Stimulated activated naive CD4-positive, alpha-beta T cell treated with Interleukin-2 at 50 U/mL for 16 hours (primary cell): ENCODE measurements around the gene CRACR2B.

ENCODE experiments used
- DNase-seq: peaks from one replicate; lab custom pipeline; 2025; lab: John Stamatoyannopoulos, UW

CRACR2B gene

DNA sequence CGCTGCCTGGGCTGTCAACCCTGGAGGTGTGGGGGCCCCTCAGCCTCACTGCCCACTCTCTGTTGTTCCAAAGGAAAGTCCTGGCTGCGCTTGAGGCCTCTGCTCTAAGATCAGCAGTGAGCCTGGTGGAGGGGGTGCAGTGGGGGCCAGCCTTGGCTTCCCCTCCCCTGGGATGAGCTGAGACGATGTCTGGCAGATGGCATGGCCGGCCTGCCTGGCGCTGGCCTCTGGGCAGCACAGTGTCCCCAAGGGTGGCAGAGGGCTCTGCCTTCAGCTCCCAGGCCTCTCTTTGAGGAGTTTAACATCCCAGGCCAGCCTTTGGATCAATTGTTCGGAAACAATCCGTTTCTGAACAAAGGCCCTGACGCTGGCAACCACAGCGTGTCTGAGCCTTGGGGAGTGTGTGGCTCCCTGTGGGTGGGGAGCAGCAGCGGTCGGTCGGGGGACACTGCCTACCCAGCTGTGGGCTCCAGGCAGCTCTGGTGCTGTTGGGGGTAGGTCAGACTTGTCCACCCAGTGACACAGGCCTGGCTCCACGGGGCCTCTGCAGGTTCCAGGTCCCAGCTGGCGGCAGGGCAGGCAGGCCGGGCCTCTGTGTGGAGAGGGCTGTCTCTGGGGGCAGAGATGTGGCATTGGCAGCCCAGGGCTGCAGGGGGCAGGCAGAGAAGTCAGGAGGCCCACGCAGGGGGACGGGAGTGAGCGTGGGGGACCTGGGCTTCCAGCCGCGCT lies 27.0 kb downstream of the CRACR2B start:
- no peak for DNase-seq

DNA sequence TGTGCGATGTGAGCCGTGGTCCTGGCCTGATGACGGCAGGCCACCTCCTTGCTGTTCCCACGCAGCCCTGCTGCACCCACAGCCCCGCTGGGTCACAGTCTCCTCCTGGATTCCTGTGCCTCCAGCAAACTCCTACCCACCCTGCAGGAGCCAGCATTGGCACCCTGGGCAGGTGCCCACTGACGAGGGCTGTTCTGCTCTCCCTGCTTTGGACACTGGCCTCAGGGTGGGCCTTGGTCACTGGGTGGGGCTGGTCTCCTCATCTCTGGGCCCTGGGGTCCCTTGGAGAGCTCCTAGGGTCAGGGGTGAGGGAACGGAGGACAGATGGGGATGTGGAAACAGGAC lies 27.6 kb downstream of the CRACR2B start:
- no peak for DNase-seq

- no peak for DNase-seq
Observed at GRCh38 chr11:855796-856195, 28.1 kb downstream of the CRACR2B start.

GRCh38 chr11:856397-856796 lies 28.7 kb downstream of the CRACR2B start:
- no peak for DNase-seq

GRCh38 chr11:858053-858761 lies 30.5 kb downstream of the CRACR2B start:
- no peak for DNase-seq

DNA sequence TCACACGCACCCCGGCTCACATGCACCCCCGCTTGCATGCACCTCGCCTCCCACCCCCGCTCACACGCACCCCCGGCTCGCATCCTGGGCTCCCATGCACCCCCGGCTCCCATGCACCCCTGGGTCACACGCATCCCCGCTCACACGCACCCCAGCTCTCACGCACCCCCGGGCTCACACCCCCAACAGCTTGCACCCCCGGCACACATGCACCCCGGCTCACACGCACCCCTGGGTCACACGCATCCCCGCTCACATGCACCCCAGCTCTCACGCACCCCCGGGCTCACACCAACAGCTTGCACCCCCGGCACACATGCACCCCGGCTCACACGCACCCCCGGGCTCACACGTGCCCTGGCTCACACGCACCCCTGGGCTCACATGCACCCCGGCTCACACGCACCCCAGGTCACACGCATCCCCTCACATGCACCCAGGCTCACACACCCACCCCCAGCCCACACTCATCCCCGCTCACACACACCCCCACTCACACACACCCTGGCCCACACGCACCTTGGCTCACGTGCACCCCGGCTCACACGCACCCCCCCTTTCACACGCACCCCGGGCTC lies 31.1 kb downstream of the CRACR2B start:
- no peak for DNase-seq

DNA sequence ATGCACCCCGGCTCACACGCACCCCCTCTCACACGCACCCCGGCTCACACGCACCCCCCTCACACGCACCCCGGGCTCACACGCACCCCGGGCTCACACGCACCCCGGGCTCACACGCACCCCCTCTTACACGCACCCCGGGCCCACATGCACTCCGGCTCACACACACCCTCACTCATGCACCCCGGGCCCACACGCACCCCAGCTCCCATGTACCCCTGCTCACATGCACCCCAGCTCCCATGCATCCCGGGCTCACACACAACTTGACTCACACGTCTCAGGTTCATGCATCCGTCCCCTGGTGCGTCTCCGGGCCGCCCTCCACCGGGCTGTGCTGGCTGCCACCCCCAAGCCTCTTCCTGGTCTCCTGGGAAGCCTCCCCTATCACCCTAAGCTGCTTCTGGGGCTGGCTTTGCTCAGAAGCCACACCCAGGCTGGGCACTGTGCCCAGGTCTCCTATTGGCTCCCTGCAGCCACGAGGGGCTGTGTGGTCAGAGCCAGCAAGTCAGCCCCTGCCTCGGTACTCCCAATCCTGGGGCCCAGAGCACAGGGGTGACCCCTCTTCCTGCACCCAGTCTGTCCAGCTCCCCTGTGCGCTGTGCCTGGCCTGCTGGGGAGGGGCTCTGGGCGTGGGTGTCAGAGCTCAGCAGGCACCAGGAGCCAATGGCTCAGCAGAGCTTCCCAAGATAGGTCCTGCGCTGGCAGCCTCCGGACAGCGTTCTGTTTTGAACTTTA lies 31.8 kb downstream of the CRACR2B start:
- no peak for DNase-seq

GRCh38 chr11:860234-861104 lies 32.8 kb downstream of the CRACR2B start:
- no peak for DNase-seq

DNA sequence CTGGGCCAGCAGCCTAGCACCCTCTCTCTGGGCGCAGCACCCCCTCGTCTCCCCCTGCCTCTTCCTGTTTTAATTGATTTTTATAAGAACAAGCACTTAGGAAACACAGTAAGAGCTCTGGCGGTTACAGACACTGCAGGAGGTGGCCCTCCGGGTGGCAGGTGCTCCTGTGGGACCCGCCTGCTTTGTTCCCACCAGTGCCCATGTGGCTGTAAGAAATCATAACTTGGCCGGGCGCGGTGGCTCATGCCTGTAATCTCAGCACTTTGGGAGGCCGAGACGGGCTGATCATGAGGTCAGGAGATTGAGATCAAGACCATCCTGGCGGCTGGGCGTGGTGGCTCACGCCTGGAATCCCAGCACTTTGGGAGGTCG lies 33.4 kb downstream of the CRACR2B start:
- no peak for DNase-seq

DNA sequence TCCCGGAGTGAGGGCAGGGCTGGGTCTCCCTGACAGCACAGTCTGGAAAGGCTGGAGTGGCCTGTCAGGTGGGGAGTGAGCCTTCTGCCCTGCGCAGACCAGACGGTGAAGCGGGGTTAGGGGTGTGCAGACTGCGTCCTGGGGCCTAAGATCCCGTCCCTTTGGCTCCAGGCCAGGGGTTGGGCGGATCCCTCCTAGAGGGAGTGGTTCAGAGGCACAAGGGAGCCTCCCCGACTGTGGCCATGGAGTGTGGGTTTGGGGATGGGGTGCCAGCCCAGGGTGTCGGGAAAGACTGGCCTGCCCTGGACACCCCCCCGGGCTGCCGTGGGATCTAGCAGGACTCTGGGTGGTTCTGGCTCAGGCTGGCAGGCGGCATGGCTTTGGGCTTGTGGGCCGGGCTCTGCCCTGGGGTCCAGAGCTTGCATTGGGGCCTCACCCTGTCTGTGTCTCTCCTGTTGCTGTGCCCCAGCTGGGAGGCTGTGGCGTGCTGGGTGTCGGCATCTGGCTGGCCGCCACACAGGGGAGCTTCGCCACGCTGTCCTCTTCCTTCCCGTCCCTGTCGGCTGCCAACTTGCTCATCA lies 34.5 kb downstream of the CRACR2B start:
- DNase-seq: no peak

- DNase-seq: no peak
Observed at GRCh38 chr11:862696-863022, 34.9 kb downstream of the CRACR2B start.

- DNase-seq: no peak
Observed at GRCh38 chr11:863023-863909, 35.5 kb downstream of the CRACR2B start.

- DNase-seq: no peak
Observed at GRCh38 chr11:863910-864827, 36.5 kb downstream of the CRACR2B start.

DNA sequence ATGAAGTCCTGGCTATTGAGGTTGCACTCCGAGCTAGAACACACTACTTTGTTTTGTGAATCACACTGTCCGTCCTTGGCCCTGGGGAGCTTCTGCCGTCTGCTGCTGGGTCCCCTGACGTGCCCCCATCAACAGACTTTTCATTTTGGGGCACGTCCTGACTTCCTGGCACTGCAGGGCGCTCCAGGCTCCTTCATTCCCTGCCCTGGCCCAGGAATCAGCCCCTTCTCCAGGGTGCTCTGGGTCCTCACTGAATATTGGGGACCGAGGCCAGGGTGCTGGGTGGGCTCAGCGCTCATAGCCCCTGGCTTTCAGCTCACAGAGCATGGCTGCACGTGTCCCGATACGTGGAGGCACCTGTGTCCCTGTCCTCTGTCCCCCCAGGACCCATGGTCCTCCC lies 37.2 kb downstream of the CRACR2B start:
- no peak for DNase-seq

- DNase-seq: no peak
Observed at GRCh38 chr11:865462-866430, 38.0 kb downstream of the CRACR2B start.

DNA sequence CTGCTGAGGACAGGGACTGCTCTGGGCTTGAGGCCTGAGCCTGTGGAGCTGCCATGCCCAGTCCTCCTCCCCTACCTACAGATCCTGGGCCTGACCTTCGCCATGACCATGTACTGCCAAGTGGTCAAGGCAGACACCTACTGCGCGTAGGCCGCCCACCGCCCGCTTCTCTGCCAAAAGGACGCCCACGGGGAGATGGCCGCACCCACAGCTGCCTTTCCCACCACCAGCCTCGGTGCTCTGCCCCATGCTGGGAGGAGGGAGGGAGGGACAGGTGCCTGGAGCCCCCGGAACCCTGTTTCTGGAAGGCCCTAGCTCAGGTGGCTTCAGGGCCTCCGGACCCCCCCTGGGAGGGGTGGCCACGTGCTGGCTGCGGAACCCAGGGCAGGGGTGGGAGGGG lies 38.8 kb downstream of the CRACR2B start:
- DNase-seq: no peak

- DNase-seq: no peak
Observed at GRCh38 chr11:867856-868358, 40.2 kb downstream of the CRACR2B start.

DNA sequence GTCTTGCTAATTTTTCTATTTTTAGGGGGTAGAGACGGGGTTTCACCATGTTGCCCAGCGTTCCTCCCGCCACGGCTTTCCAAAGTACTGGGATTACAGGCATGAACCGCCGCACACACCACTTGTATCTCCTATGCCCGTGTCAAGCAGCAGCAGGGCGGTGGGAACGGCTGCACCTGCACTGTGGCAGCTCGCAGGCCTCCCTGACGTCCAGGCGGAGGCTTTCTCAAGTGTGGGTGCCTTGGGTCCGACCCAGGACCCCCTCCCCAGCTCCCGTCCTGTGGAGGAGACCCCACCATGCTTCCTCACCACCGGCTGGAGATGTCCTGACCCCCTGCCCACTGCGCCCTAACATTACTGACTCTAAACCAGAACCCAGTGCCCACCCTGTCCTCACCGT lies 40.7 kb downstream of the CRACR2B start:
- DNase-seq: no peak
